ENCODE data around the gene SPPL2C.

Gene SPPL2C

GRCh38 chr17:45868276-45868675, 23.6 kb downstream of the SPPL2C start:
- Histone ChIP-seq H3K4me1 (ENCODE audit: control insufficient read depth, low read depth, low read length) (no peaks in the 10 kb centered on the region), H3K27ac (ENCODE audit: low read length) (no peak overlapping the region), H3K9me3 (ENCODE audit: control insufficient read depth, low read depth, low read length) (no peaks in the 10 kb centered on the region), H3K27me3 (ENCODE audit: control insufficient read depth, insufficient read depth, low read length) (no peaks in the 10 kb centered on the region), H3K36me3 (ENCODE audit: control insufficient read depth, low read depth, low read length) (no peaks in the 10 kb centered on the region), H3K4me3 (ENCODE audit: low read length) (no peak overlapping the region), H3K9ac (ENCODE audit: low read length) (no peak overlapping the region)

GRCh38 chr17:45869676-45870341, 25.1 kb downstream of the SPPL2C start:
- H3K4me1 ChIP-seq (ENCODE audit: control insufficient read depth, low read depth, low read length) = no peaks in the 10 kb centered on the region
- no peaks in the 10 kb centered on the region for H3K36me3 ChIP-seq (ENCODE audit: control insufficient read depth, low read depth, low read length)
- H3K4me3 ChIP-seq (ENCODE audit: low read length) = no peak overlapping the region
- no peaks in the 10 kb centered on the region for H3K27me3 ChIP-seq (ENCODE audit: control insufficient read depth, insufficient read depth, low read length)
- H3K9ac ChIP-seq (ENCODE audit: low read length) = no peak overlapping the region
- no peaks in the 10 kb centered on the region for H3K9me3 ChIP-seq (ENCODE audit: control insufficient read depth, low read depth, low read length)
- no peak overlapping the region for H3K27ac ChIP-seq (ENCODE audit: low read length)

GRCh38 chr17:45870342-45870974, 25.8 kb downstream of the SPPL2C start:
- H3K27ac ChIP-seq (ENCODE audit: low read length) = no peak overlapping the region
- H3K9ac ChIP-seq (ENCODE audit: low read length) = no peak overlapping the region
- H3K36me3 ChIP-seq (ENCODE audit: control insufficient read depth, low read depth, low read length) = no peaks in the 10 kb centered on the region
- no peaks in the 10 kb centered on the region for H3K4me1 ChIP-seq (ENCODE audit: control insufficient read depth, low read depth, low read length)
- H3K27me3 ChIP-seq (ENCODE audit: control insufficient read depth, insufficient read depth, low read length) = no peaks in the 10 kb centered on the region
- H3K4me3 ChIP-seq (ENCODE audit: low read length) = no peak overlapping the region
- no peaks in the 10 kb centered on the region for H3K9me3 ChIP-seq (ENCODE audit: control insufficient read depth, low read depth, low read length)

DNA sequence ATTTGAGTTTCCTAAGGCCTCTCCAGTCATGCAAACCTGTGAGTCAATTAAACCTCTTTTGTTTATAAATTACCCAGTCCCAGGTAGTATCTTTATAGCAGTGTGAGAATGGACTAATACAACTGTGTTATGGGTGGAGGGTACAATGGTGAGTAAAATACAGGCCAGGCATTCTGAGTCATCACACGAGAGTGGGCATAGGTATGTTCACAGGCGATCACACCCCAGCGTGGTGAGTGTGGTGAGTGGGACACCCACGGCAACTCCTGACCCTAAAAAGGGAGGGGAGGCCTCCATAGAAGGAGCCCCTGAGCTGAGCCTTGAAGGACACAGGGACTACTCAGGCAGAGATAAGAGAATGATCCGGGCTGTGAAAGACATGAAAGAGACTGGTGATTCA, 27.0 kb downstream of the SPPL2C start:
- H3K9ac ChIP-seq (ENCODE audit: low read length) = no peak overlapping the region
- H3K4me3 ChIP-seq (ENCODE audit: low read length) = no peak overlapping the region
- H3K27ac ChIP-seq (ENCODE audit: low read length) = no peak overlapping the region
- H3K4me1 ChIP-seq (ENCODE audit: control insufficient read depth, low read depth, low read length) = no peaks in the 10 kb centered on the region
- no peaks in the 10 kb centered on the region for H3K27me3 ChIP-seq (ENCODE audit: control insufficient read depth, insufficient read depth, low read length)
- no peaks in the 10 kb centered on the region for H3K36me3 ChIP-seq (ENCODE audit: control insufficient read depth, low read depth, low read length)
- H3K9me3 ChIP-seq (ENCODE audit: control insufficient read depth, low read depth, low read length) = no peaks in the 10 kb centered on the region

- Histone ChIP-seq H3K27me3 (ENCODE audit: control insufficient read depth, insufficient read depth, low read length) (no peaks in the 10 kb centered on the region), H3K4me3 (ENCODE audit: low read length) (no peak overlapping the region), H3K9ac (ENCODE audit: low read length) (no peak overlapping the region), H3K9me3 (ENCODE audit: control insufficient read depth, low read depth, low read length) (no peaks in the 10 kb centered on the region), H3K36me3 (ENCODE audit: control insufficient read depth, low read depth, low read length) (no peaks in the 10 kb centered on the region), H3K4me1 (ENCODE audit: control insufficient read depth, low read depth, low read length) (no peaks in the 10 kb centered on the region), H3K27ac (ENCODE audit: low read length) (no peak overlapping the region)
These were observed 29.0 kb downstream of the SPPL2C start for GRCh38 chr17:45873728-45874127.

GRCh38 chr17:45874151-45874550, 29.5 kb downstream of the SPPL2C start:
- H3K36me3 ChIP-seq (ENCODE audit: control insufficient read depth, low read depth, low read length) = no peaks in the 10 kb centered on the region
- no peak overlapping the region for H3K27ac ChIP-seq (ENCODE audit: low read length)
- H3K4me3 ChIP-seq (ENCODE audit: low read length) = no peak overlapping the region
- H3K27me3 ChIP-seq (ENCODE audit: control insufficient read depth, insufficient read depth, low read length) = no peaks in the 10 kb centered on the region
- H3K9me3 ChIP-seq (ENCODE audit: control insufficient read depth, low read depth, low read length) = no peaks in the 10 kb centered on the region
- H3K9ac ChIP-seq (ENCODE audit: low read length) = no peak overlapping the region
- no peaks in the 10 kb centered on the region for H3K4me1 ChIP-seq (ENCODE audit: control insufficient read depth, low read depth, low read length)

GRCh38 chr17:45876539-45876938, 31.9 kb downstream of the SPPL2C start:
- Histone ChIP-seq H3K9me3 (ENCODE audit: control insufficient read depth, low read depth, low read length) (no peaks in the 10 kb centered on the region), H3K27me3 (ENCODE audit: control insufficient read depth, insufficient read depth, low read length) (no peaks in the 10 kb centered on the region)

DNA sequence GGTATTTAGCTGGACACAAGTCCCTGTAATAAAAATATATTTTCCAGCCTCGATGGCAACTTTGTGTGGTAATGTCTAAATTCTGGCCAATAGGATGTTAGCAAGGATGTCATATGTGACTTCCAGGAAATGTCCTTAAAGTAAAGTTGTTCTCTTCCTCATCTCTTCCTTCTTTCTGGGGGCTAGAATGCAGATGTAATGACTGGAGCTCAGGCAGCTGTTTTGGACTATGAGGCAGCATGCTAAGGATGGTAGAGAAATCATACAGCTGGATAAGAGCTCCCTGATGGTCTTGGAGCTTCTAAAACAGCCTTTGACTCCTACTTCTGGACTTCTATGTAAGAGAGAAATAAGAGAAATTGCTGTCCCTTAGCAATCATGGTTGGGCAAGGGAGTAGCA, 32.8 kb downstream of the SPPL2C start:
- no peaks in the 10 kb centered on the region for H3K36me3 ChIP-seq (ENCODE audit: control insufficient read depth, low read depth, low read length)
- no peak overlapping the region for H3K4me3 ChIP-seq (ENCODE audit: low read length)
- no peak overlapping the region for H3K9ac ChIP-seq (ENCODE audit: low read length)
- H3K27ac ChIP-seq (ENCODE audit: low read length) = no peak overlapping the region
- no peaks in the 10 kb centered on the region for H3K27me3 ChIP-seq (ENCODE audit: control insufficient read depth, insufficient read depth, low read length)
- H3K9me3 ChIP-seq (ENCODE audit: control insufficient read depth, low read depth, low read length) = no peaks in the 10 kb centered on the region
- no peaks in the 10 kb centered on the region for H3K4me1 ChIP-seq (ENCODE audit: control insufficient read depth, low read depth, low read length)

More at GRCh38 chr17:45876539-45876938, 31.9 kb downstream of the SPPL2C start:
- no peaks in the 10 kb centered on the region for H3K4me1 ChIP-seq (ENCODE audit: control insufficient read depth, low read depth, low read length)
- no peak overlapping the region for H3K27ac ChIP-seq (ENCODE audit: low read length)
- H3K9ac ChIP-seq (ENCODE audit: low read length) = no peak overlapping the region
- H3K36me3 ChIP-seq (ENCODE audit: control insufficient read depth, low read depth, low read length) = no peaks in the 10 kb centered on the region
- H3K4me3 ChIP-seq (ENCODE audit: low read length) = no peak overlapping the region

- Histone ChIP-seq H3K9ac (ENCODE audit: low read length) (no peak overlapping the region), H3K4me1 (ENCODE audit: control insufficient read depth, low read depth, low read length) (no peaks in the 10 kb centered on the region), H3K4me3 (ENCODE audit: low read length) (no peak overlapping the region), H3K27me3 (ENCODE audit: control insufficient read depth, insufficient read depth, low read length) (no peaks in the 10 kb centered on the region), H3K36me3 (ENCODE audit: control insufficient read depth, low read depth, low read length) (no peaks in the 10 kb centered on the region), H3K9me3 (ENCODE audit: control insufficient read depth, low read depth, low read length) (no peaks in the 10 kb centered on the region), H3K27ac (ENCODE audit: low read length) (no peak overlapping the region)
These were observed 38.4 kb downstream of the SPPL2C start for GRCh38 chr17:45883063-45883462.

DNA sequence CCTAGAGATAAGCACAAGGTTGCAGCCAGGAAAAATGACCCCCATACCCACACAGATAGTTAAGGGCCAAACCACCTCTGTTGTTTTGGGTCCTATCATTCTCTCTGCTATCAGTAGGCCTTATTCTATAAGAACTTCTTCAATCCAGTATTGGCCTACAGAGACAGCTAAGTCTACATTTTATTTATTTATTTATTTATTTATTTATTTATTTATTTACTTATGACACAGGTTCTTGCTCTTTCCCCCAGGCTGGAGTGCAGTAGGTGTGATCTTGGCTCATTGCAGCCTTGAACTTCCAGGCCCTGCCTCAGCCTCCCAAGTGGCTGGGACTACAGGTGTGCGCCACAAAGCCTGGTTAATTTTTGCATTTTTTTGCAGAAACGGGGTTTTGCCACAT, 42.2 kb downstream of the SPPL2C start:
- Histone ChIP-seq H3K36me3 (ENCODE audit: control insufficient read depth, low read depth, low read length) (no peaks in the 10 kb centered on the region), H3K27me3 (ENCODE audit: control insufficient read depth, insufficient read depth, low read length) (peaks cover 17% of the 10 kb centered on the region), H3K9ac (ENCODE audit: low read length) (no peak overlapping the region), H3K9me3 (ENCODE audit: control insufficient read depth, low read depth, low read length) (no peaks in the 10 kb centered on the region), H3K4me3 (ENCODE audit: low read length) (no peak overlapping the region), H3K4me1 (ENCODE audit: control insufficient read depth, low read depth, low read length) (no peaks in the 10 kb centered on the region), H3K27ac (ENCODE audit: low read length) (no peak overlapping the region)

DNA sequence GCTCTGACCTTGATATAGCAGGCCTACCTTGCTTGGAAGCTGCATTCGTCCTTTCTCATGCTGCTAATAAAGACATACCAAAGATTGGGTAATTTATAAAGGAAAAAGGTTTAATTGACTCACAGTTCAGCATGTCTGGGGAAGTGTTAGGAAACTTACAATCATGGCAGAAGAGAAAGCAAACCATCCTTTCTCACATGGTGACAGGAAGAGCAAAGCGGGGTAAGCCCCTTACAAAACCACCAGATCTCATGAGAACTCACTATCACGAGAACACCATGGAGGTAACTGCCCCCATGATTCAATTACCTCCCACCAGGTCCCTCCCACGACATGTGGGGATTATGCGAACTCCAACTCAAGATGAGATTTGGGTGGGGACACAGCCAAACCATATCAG, 43.7 kb downstream of the SPPL2C start:
- Histone ChIP-seq H3K4me1 (ENCODE audit: control insufficient read depth, low read depth, low read length) (no peaks in the 10 kb centered on the region), H3K27ac (ENCODE audit: low read length) (no peak overlapping the region), H3K9me3 (ENCODE audit: control insufficient read depth, low read depth, low read length) (no peaks in the 10 kb centered on the region), H3K9ac (ENCODE audit: low read length) (no peak overlapping the region), H3K36me3 (ENCODE audit: control insufficient read depth, low read depth, low read length) (no peaks in the 10 kb centered on the region), H3K27me3 (ENCODE audit: control insufficient read depth, insufficient read depth, low read length) (peaks cover 32% of the 10 kb centered on the region), H3K4me3 (ENCODE audit: low read length) (no peak overlapping the region)

- Histone ChIP-seq H3K4me1 (ENCODE audit: control insufficient read depth, low read depth, low read length) (no peaks in the 10 kb centered on the region), H3K9me3 (ENCODE audit: control insufficient read depth, low read depth, low read length) (no peaks in the 10 kb centered on the region), H3K4me3 (ENCODE audit: low read length) (no peak overlapping the region), H3K36me3 (ENCODE audit: control insufficient read depth, low read depth, low read length) (no peaks in the 10 kb centered on the region), H3K9ac (ENCODE audit: low read length) (no peak overlapping the region), H3K27ac (ENCODE audit: low read length) (no peak overlapping the region), H3K27me3 (ENCODE audit: control insufficient read depth, insufficient read depth, low read length) (peaks cover 40% of the 10 kb centered on the region)
These were observed 44.9 kb downstream of the SPPL2C start for GRCh38 chr17:45889579-45889978.

Measured in iPS-18a (cell line).